ENCODE results near the gene PSD4. TPM values are rescaled to one million over a fixed set of nuclear protein-coding genes. Genes with fewer than 3 reads are reported as not detected.

The PSD4 gene
- total RNA-seq, 4 donors from 2014 or later, result 2.8 to 14.8 (median 5.6) TPM

- TF ChIP-seq CTCF (IDR thresholded peaks at IDR 0.05; ENCODE audit: low read depth), result no peak
These were observed 15.6 kb upstream of the PSD4 start for GRCh38 chr2:113157897-113158753.

GRCh38 chr2:113158884-113159553 lies 14.8 kb upstream of the PSD4 start:
- no peak for TF ChIP-seq CTCF (IDR thresholded peaks at IDR 0.05; ENCODE audit: low read depth)

GRCh38 chr2:113160248-113160647 lies 13.5 kb upstream of the PSD4 start:
- no peak for TF ChIP-seq CTCF (IDR thresholded peaks at IDR 0.05; ENCODE audit: low read depth)

- no peak for TF ChIP-seq CTCF (IDR thresholded peaks at IDR 0.05; ENCODE audit: low read depth)
These were observed 12.8 kb upstream of the PSD4 start for GRCh38 chr2:113160962-113161361.

- no peak for TF ChIP-seq CTCF (IDR thresholded peaks at IDR 0.05; ENCODE audit: low read depth)
These were observed 11.6 kb upstream of the PSD4 start for GRCh38 chr2:113162173-113162572.

- no peak for TF ChIP-seq CTCF (IDR thresholded peaks at IDR 0.05; ENCODE audit: low read depth)
These were observed 10.9 kb upstream of the PSD4 start for GRCh38 chr2:113162869-113163268.

GRCh38 chr2:113164215-113164929 lies 9.4 kb upstream of the PSD4 start:
- no peak for TF ChIP-seq CTCF (IDR thresholded peaks at IDR 0.05; ENCODE audit: low read depth)
